K562 (cell line): ENCODE results near the gene KIAA0319L. TPM values are rescaled to one million over a fixed set of nuclear protein-coding genes. Genes with fewer than 3 reads are reported as not detected.

Experiments used
- ATAC-seq: fragments of 200-7000 bp; cut with Tn5 transposase; 3 replicates; pipeline ENCODE4 v1.9.1; 2020; ENCODE audit warnings: moderate library complexity
- BruUV-seq: library from RNA; stranded (reverse); fragments of 400-500 nt; replicated peaks from 2 replicates; lab custom pipeline; 2021; lab: Mats Ljungman, UMichigan
- CTCF ChIA-PET: fragments of 300-600 bp; formaldehyde crosslinking; extraction: SDS; loops from one replicate; lab custom pipeline; 2021; ENCODE audit warnings: low intra/inter-chr PET ratio; lab: Yijun Ruan, JAX
- POLR2A ChIA-PET: fragments of 300-600, 350-650 bp; sonication (Branson Sonifier 250); formaldehyde crosslinking; extraction: SDS; loops from one replicate; lab custom pipeline; 2021; ENCODE audit warnings: antibody characterized with exemption, inconsistent platforms; lab: Yijun Ruan, JAX
- DNase-seq, 4 experiments: peaks; one replicate each; pipeline versions ENCODE4 v3.0.0 to v3.0.0-alpha.2; 2011 to 2018; ENCODE audit warnings: low spot score in 3 of 4, mixed read lengths in 3 of 4; ENCODE audit errors: extremely low read depth in 1 of 4
- FAIRE-seq: peaks from 2 replicates; lab custom pipeline; 2011; peaks lifted over from hg19 to GRCh38; lab: Jason Lieb, UNC
- H2AFZ ChIP-seq: 2 replicates; pipeline ENCODE4 v1.6.0; 2011; ENCODE audit warnings: low read depth, low read length, control low read depth, inconsistent platforms
- H3K27ac ChIP-seq: fragments of 200-600 bp; 3 replicates; pipeline ENCODE4 v1.8.0; 2011; ENCODE audit warnings: low read depth, mild to moderate bottlenecking, control low read depth, inconsistent platforms, low read length, moderate library complexity, mixed read lengths; ENCODE audit errors: extremely low read depth
- H3K27me3 ChIP-seq, 2 experiments: fragments of 300-600 bp in 1 of 2; 2 replicates in 1 of 2; 3 replicates in 1 of 2; pipeline versions ENCODE4 v1.6.0 to v1.8.0; 2011; ENCODE audit warnings: inconsistent platforms in 2 of 2, low read length in 2 of 2, mild to moderate bottlenecking in 1 of 2, mixed read lengths in 1 of 2, moderate library complexity in 1 of 2; ENCODE audit not compliant: control insufficient read depth in 2 of 2, insufficient read depth in 2 of 2
- H3K36me3 ChIP-seq: fragments of 300-600 bp; 3 replicates; pipeline ENCODE4 v1.8.0; 2011; ENCODE audit warnings: mild to moderate bottlenecking, low read length, inconsistent platforms; ENCODE audit not compliant: control insufficient read depth, insufficient read depth
- H3K4me1 ChIP-seq, 2 experiments: fragments of 200-600 bp in 1 of 2; replicated peaks in 1 of 2; 2 replicates in 1 of 2; 3 replicates in 1 of 2; pipeline versions ENCODE4 v1.5.1 to v1.8.0; 2011; ENCODE audit warnings: inconsistent platforms in 2 of 2, low read length in 2 of 2, mild to moderate bottlenecking in 1 of 2, mixed read lengths in 1 of 2, moderate library complexity in 1 of 2; ENCODE audit not compliant: control insufficient read depth in 2 of 2, insufficient read depth in 2 of 2
- H3K4me2 ChIP-seq: 2 replicates; pipeline ENCODE4 v1.6.1; 2011; ENCODE audit warnings: low read length, control low read depth, inconsistent platforms, mixed read lengths; ENCODE audit not compliant: insufficient read depth
- H3K4me3 ChIP-seq: fragments of 200-600 bp; sonication (generic), shearing (Covaris generic); 2 replicates; pipeline ENCODE4 v1.5.1; 2016; ENCODE audit warnings: control low read depth, inconsistent platforms
- H3K79me2 ChIP-seq: fragments of 200-600 bp; 3 replicates; pipeline ENCODE4 v1.8.0; 2011; ENCODE audit warnings: low read length, inconsistent platforms; ENCODE audit not compliant: control insufficient read depth, insufficient read depth
- H3K9ac ChIP-seq, 2 experiments: 2 replicates each; pipeline versions ENCODE4 v1.6.0 to v1.6.1; 2011; ENCODE audit warnings: low read depth in 2 of 2, low read length in 2 of 2, control low read depth in 1 of 2, inconsistent platforms in 1 of 2, mild to moderate bottlenecking in 1 of 2, mixed read lengths in 1 of 2; ENCODE audit not compliant: insufficient read depth in 1 of 2
- H3K9me1 ChIP-seq: one replicate; pipeline ENCODE4 v1.6.0; 2011; ENCODE audit warnings: inconsistent platforms, mild to moderate bottlenecking, low read length, moderate library complexity; ENCODE audit not compliant: control insufficient read depth, insufficient read depth
- H3K9me3 ChIP-seq: replicated peaks from 2 replicates; pipeline ENCODE4 v1.5.1; 2011; ENCODE audit warnings: low read depth, low read length, inconsistent platforms; ENCODE audit not compliant: control insufficient read depth, insufficient read depth
- H4K20me1 ChIP-seq: replicated peaks from 2 replicates; pipeline ENCODE4 v1.6.1; 2011; ENCODE audit warnings: low read length, inconsistent platforms, mixed read lengths; ENCODE audit not compliant: control insufficient read depth, insufficient read depth
- CSDE1 ChIP-seq, 2 experiments: fragments of 450-650 bp; IDR thresholded peaks; 2 replicates each; pipeline ENCODE4 v1.6.1; 2016; ENCODE audit warnings: mild to moderate bottlenecking in 1 of 2
- E2F6 ChIP-seq, 2 experiments: IDR thresholded peaks; 2 replicates each; pipeline ENCODE4 v1.6.1; 2011; ENCODE audit warnings: borderline replicate concordance in 1 of 2, control low read depth in 1 of 2, low read depth in 1 of 2, low read length in 1 of 2, mild to moderate bottlenecking in 1 of 2, mixed read lengths in 1 of 2, moderate library complexity in 1 of 2; ENCODE audit not compliant: insufficient read depth in 1 of 2, insufficient read length in 1 of 2, poor library complexity in 1 of 2, severe bottlenecking in 1 of 2; ENCODE audit errors: extremely low read depth in 1 of 2
- EGR1 ChIP-seq: fragments of 450-650 bp; conservative IDR thresholded peaks from 2 replicates; pipeline ENCODE4 v1.6.1; 2017; ENCODE audit warnings: mild to moderate bottlenecking
- EP400 ChIP-seq: fragments of 450-650 bp; IDR thresholded peaks from 2 replicates; pipeline ENCODE4 v1.6.1; 2017; ENCODE audit warnings: antibody characterized with exemption, mild to moderate bottlenecking, moderate library complexity
- GATAD2B ChIP-seq: fragments of 450-650 bp; IDR thresholded peaks from 2 replicates; pipeline ENCODE4 v1.6.1; 2017; ENCODE audit warnings: mild to moderate bottlenecking, borderline replicate concordance
- MAX ChIP-seq: sonication (generic); formaldehyde crosslinking; IDR thresholded peaks from 2 replicates; pipeline ENCODE4 v1.9.0; 2022; ENCODE audit warnings: mild to moderate bottlenecking, missing genetic modification reagents
- NR1H2 ChIP-seq: sonication (generic); formaldehyde crosslinking; IDR thresholded peaks from 2 replicates; pipeline ENCODE4 v1.4.0; 2020; ENCODE audit warnings: mild to moderate bottlenecking, missing genetic modification reagents
- NR2C2 ChIP-seq, 2 experiments: fragments of 200-800 bp in 1 of 2; sonication (Bioruptor generic) in 1 of 2; sonication (generic) in 1 of 2; formaldehyde crosslinking in 1 of 2; IDR thresholded peaks; 2 replicates each; pipeline versions ENCODE4 v1.6.1 to v1.8.0; 2016 to 2022; ENCODE audit warnings: mild to moderate bottlenecking in 1 of 2, missing compliant biosample characterization in 1 of 2, missing genetic modification characterization in 1 of 2, missing genetic modification reagents in 1 of 2
- RB1 ChIP-seq: fragments of 450-650 bp; IDR thresholded peaks from 2 replicates; pipeline ENCODE4 v1.6.1; 2017; ENCODE audit warnings: low read depth, mild to moderate bottlenecking
- ZBTB7A ChIP-seq: IDR thresholded peaks from 2 replicates; pipeline ENCODE4 v1.6.1; 2011; ENCODE audit warnings: low read depth, mild to moderate bottlenecking, low read length, moderate library complexity, borderline replicate concordance; ENCODE audit not compliant: control insufficient read depth
- ZNF133 ChIP-seq: fragments of 250-450 bp; sonication (Bioruptor Pico); IDR thresholded peaks from 2 replicates; pipeline ENCODE4 v1.4.0; 2020; ENCODE audit warnings: mild to moderate bottlenecking
- ZNF274 ChIP-seq: IDR thresholded peaks from 2 replicates; pipeline ENCODE4 v1.6.1; 2011; ENCODE audit warnings: low read depth, mild to moderate bottlenecking, low read length, moderate library complexity, borderline replicate concordance
- WGBS: fragments of 100-300 bp; shearing (Covaris generic); methylation state at CpG from one replicate; pipeline ENCODE4 v1.1.6; 2016; ENCODE audit warnings: low coverage, mixed read lengths; ENCODE audit not compliant: insufficient coverage; ENCODE audit errors: missing lambda C conversion rate; 5-methylcytosine and 5-hydroxymethylcytosine counted together
- in situ Hi-C: fragments of 300-500 bp; cut with MboI; formaldehyde crosslinking; loops from 4 replicates; pipeline ENCODE4 v1.15.0; 2018; ENCODE audit warnings: inconsistent platforms, mixed read lengths
- intact Hi-C: fragments of 100-400 bp; cut with micrococcal nuclease; formaldehyde crosslinking; loops from 2 replicates; pipeline ENCODE4 v1.14.2; 2022
- polyA plus RNA-seq, 8 experiments: library from polyadenylated mRNA; depleted of rRNA in 4 of 8; stranded (reverse) in 5 of 8; unstranded in 3 of 8; fragments of >200 nt; fragmentation: Nextera tagmentation in 2 of 8; fragmentation: Illumina TruSeq in 1 of 8; extraction: Ambion mirVana in 2 of 8; extraction: Trizol in 1 of 8; gene quantifications; 2 replicates each; pipeline versions ENCODE4 v1.2.1 to v1.2.3, GENCODE V29; 2011 to 2014; ENCODE audit warnings: inconsistent platforms in 1 of 8, missing spikeins in 1 of 8
- total RNA-seq, 7 experiments: library from RNA; depleted of rRNA in 6 of 7; stranded (reverse); fragments of >200 nt in 6 of 7; fragmentation: Illumina TruSeq in 2 of 7; extraction: Trizol in 2 of 7; gene quantifications; 2 replicates each; pipeline versions ENCODE4 v1.2.1 to v1.2.3, GENCODE V29; 2011 to 2021; ENCODE audit warnings: low replicate concordance in 1 of 7
- TF ChIP-seq, protein P1 (sequence below): sonication (generic); formaldehyde crosslinking; IDR thresholded peaks from 2 replicates; pipeline ENCODE4 v1.8.0; 2022; ENCODE audit warnings: mild to moderate bottlenecking, missing genetic modification reagents

The KIAA0319L gene
- total and polyA plus RNA-seq, 9 of the 15 experiments (the other 6 are each of a cell fraction or from before 2014, with no cell fraction given), result 2.4 to 51.7 (median 27.4) TPM

DNA sequence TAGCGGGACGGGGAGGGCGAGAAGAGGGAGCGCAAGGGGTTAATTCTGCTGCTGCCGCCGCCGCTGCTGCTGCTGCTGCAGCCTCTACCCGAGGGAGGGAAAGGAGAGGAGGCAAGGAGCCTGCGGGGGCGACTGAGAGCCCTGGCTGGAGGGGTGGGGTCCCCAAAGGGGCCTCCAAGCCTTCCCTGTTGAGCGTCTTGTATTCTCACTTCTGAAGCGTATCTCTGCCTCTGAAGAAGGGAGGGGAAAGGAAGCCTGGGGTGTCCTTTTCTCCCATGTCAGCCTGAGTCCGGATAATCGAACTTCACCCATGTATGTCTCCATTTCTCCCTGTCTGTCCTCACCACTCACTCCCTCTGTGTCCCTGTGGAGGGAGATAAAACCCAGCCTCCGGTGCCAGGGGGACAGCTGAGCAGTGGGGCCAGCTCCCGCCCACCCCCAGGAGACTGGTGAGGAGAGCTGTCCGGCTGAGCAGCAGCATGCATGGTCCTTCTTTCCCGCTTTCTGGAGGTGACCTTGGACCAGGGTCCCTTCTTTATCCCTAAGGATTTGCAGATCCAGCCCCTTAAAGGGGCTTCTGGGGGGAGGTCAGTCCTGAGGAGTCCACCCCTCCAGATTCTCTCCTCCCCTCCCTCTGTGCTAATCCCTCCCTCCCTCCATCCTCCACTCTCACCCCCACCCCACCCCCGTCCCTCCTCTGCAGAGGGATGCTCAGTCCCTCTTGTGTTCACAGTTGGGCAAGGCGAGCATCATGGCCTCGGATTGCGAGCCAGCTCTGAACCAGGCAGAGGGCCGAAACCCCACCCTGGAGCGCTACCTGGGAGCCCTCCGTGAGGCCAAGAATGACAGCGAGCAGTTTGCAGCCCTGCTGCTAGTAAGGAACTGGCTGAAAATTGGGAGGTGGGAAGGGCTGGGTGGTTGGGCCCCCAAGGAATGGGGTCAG, 1.4 kb upstream of the KIAA0319L start:
- Histone ChIP-seq H3K9me1 (no peaks in the 10 kb centered on the region), H3K36me3 (peaks cover 44% of the 10 kb centered on the region; the same call in 2 of the 3 replicates), H2AFZ (peak overlapping the region; percentile 99), H3K27ac (peak overlapping the region; percentile 98; the same call in 1 of the 3 replicates), H3K4me2 (peak overlapping the region; percentile 90), H3K4me3 (peak overlapping the region; percentile 91), H3K27me3 (no peaks in the 10 kb centered on the region), H3K79me2 (peaks cover 44% of the 10 kb centered on the region), H4K20me1 (0 out of 2 replicates have a peak, but pooled peaks cover 4% of the 10 kb centered on the region), H3K4me1 (peaks cover 19 to 41% of the 10 kb centered on the region in 2 experiments), H3K9ac (peak overlapping the region; percentile 97 to 99), H3K9me3 (no peaks in the 10 kb centered on the region)
- in situ Hi-C loops, result no loop called here
- 0 out of 3 replicates have a peak, but pooled peaks have one; percentile 1 for ATAC-seq
- BruUV-seq, result TSS peak; percentile 68
- WGBS, result 32% methylated on average over 22 of the region's 26 CpGs
- CTCF ChIA-PET, result no interaction called here
- DNase-seq, result peak in 2 of 4 experiments; percentile 33 to 55
- POLR2A ChIA-PET, result interaction anchor here (1.5 kb wide), 1 partner anchor 211 kb away, joined by 3 read pairs; the partner anchor contains the start of gene CLSPN
- intact Hi-C loops, result loop anchor here (5.0 kb wide), 2 partner anchors 366 to 701 kb away; partner anchors contain the start of genes SFPQ and SMIM12
- FAIRE-seq, result peak; percentile 51
- TF ChIP-seq NR1H2 (CRISPR knock-in tag) (0 out of 2 replicates have a peak, but pooled peaks have one; percentile 13), RB1 (0 out of 2 replicates have a peak, but pooled peaks have one; percentile 43), ZBTB7A (peak; percentile 74; the same call in 1 of the 2 replicates), ZNF274 (no peak), CSDE1 (IDR thresholded peaks at IDR 0.05) (0 out of 4 replicates have a peak, but pooled peaks of 1 of the 2 experiments have one; percentile 1), NR2C2 (CRISPR knock-in tag; IDR thresholded peaks at IDR 0.05) (no peak), NR2C2 (tag; IDR thresholded peaks at IDR 0.05) (no peak), ZNF133 (CRISPR knock-in tag) (no peak), E2F6 (IDR thresholded peaks at IDR 0.05; ENCODE audit: borderline replicate concordance in 1 of 2, extremely low read depth in 1 of 2, insufficient read depth in 1 of 2, insufficient read length in 1 of 2, low read depth in 1 of 2, low read length in 1 of 2, poor library complexity in 1 of 2, severe bottlenecking in 1 of 2) (peak in 1 of 2 experiments; percentile 29), MAX (CRISPR knock-in tag) (peak; percentile 34; the same call in 1 of the 2 replicates), EGR1 (peak; percentile 73), GATAD2B (no peak), EP400 (no peak)
- TF ChIP-seq, protein P1, sequence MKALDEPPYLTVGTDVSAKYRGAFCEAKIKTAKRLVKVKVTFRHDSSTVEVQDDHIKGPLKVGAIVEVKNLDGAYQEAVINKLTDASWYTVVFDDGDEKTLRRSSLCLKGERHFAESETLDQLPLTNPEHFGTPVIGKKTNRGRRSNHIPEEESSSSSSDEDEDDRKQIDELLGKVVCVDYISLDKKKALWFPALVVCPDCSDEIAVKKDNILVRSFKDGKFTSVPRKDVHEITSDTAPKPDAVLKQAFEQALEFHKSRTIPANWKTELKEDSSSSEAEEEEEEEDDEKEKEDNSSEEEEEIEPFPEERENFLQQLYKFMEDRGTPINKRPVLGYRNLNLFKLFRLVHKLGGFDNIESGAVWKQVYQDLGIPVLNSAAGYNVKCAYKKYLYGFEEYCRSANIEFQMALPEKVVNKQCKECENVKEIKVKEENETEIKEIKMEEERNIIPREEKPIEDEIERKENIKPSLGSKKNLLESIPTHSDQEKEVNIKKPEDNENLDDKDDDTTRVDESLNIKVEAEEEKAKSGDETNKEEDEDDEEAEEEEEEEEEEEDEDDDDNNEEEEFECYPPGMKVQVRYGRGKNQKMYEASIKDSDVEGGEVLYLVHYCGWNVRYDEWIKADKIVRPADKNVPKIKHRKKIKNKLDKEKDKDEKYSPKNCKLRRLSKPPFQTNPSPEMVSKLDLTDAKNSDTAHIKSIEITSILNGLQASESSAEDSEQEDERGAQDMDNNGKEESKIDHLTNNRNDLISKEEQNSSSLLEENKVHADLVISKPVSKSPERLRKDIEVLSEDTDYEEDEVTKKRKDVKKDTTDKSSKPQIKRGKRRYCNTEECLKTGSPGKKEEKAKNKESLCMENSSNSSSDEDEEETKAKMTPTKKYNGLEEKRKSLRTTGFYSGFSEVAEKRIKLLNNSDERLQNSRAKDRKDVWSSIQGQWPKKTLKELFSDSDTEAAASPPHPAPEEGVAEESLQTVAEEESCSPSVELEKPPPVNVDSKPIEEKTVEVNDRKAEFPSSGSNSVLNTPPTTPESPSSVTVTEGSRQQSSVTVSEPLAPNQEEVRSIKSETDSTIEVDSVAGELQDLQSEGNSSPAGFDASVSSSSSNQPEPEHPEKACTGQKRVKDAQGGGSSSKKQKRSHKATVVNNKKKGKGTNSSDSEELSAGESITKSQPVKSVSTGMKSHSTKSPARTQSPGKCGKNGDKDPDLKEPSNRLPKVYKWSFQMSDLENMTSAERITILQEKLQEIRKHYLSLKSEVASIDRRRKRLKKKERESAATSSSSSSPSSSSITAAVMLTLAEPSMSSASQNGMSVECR (CRISPR knock-in tag), result 0 out of 2 replicates have a peak, but pooled peaks have one; percentile 56
